HG03103 (cell line): Measurements from ENCODE around the gene FREM1.

ENCODE experiments used
- ATAC-seq: cut with Tn5 transposase; IDR thresholded peaks from one replicate; pipeline ENCODE4 v1.9.1; 2021; ENCODE audit warnings: low read depth; ENCODE audit not compliant: unreplicated experiment

Gene FREM1

GRCh38 chr9:14911046-14911445 is 818 bp upstream of the FREM1 start:
- no peak for ATAC-seq

GRCh38 chr9:14909601-14909960 is 647 bp downstream of the FREM1 start:
- ATAC-seq: no peak

- no peak for ATAC-seq
Observed at GRCh38 chr9:14909181-14909580, 1.0 kb downstream of the FREM1 start.

GRCh38 chr9:14908295-14909180 is 1.7 kb downstream of the FREM1 start:
- no peak for ATAC-seq

- no peak for ATAC-seq
Observed at GRCh38 chr9:14907696-14908095, 2.5 kb downstream of the FREM1 start.

GRCh38 chr9:14907360-14907685 is 2.9 kb downstream of the FREM1 start:
- no peak for ATAC-seq

- ATAC-seq: no peak
Observed at GRCh38 chr9:14906644-14907359, 3.4 kb downstream of the FREM1 start.

GRCh38 chr9:14906000-14906399 is 4.2 kb downstream of the FREM1 start:
- no peak for ATAC-seq

GRCh38 chr9:14903040-14903439 is 7.2 kb downstream of the FREM1 start:
- no peak for ATAC-seq

GRCh38 chr9:14902561-14902960 is 7.7 kb downstream of the FREM1 start:
- ATAC-seq: no peak

- ATAC-seq: no peak
Observed at GRCh38 chr9:14899815-14900193, 10.4 kb downstream of the FREM1 start.

GRCh38 chr9:14899042-14899814 is 11.0 kb downstream of the FREM1 start:
- no peak for ATAC-seq

- ATAC-seq: no peak
Observed at GRCh38 chr9:14895806-14896205, 14.4 kb downstream of the FREM1 start.

- ATAC-seq: no peak
Observed at GRCh38 chr9:14893280-14893679, 16.9 kb downstream of the FREM1 start.

- ATAC-seq: no peak
Observed at GRCh38 chr9:14891332-14891731, 18.9 kb downstream of the FREM1 start.

GRCh38 chr9:14889451-14889850 is 20.8 kb downstream of the FREM1 start:
- no peak for ATAC-seq

GRCh38 chr9:14888875-14889274 is 21.4 kb downstream of the FREM1 start:
- ATAC-seq: no peak

GRCh38 chr9:14888272-14888671 is 22.0 kb downstream of the FREM1 start:
- no peak for ATAC-seq

GRCh38 chr9:14887149-14887548 is 23.1 kb downstream of the FREM1 start:
- ATAC-seq: no peak

- no peak for ATAC-seq
Observed at GRCh38 chr9:14883310-14883944, 26.8 kb downstream of the FREM1 start.

- no peak for ATAC-seq
Observed at GRCh38 chr9:14882090-14882489, 28.1 kb downstream of the FREM1 start.
